DMS 273 (cell line): ENCODE results near the gene RUSC1.

Experiments used
- DNase-seq: peaks from one replicate; lab custom pipeline; 2025; ENCODE audit not compliant: unreplicated experiment; lab: John Stamatoyannopoulos, UW

The RUSC1 gene

DNA sequence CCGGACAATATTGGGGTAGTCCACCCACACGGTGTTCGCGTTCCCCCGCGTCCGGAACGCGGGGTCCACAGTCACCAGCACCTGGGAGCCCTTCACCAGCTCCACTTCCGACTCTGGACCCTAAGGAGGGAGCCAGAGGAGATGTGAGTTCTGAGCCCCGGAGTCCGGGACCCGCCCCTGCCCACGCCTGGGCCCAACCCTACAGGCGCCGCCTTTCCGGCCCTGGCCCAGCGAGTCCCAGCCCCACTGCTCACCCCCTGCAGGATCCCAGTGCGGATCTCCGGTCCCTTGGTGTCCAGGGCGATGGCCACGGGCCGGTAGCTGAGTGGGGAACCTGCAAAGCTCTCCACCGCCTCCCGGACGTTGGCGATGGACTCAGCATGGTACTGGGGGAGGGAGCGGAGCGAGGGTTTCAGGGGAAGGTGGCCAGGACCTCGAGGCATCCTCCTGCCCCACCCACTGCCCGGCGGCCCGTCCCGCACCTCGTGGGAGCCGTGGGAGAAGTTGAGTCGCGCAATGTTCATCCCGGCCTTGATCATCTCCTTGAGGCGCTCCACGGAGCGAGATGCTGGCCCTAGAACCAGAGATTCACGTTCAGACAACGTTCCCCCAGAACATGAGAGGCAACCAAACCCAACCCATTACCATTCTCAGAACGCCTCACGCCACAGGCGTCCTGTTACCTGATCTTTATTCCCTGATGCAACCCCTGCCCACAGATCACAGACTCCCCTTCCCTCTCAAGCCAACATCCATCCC lies 25.3 kb upstream of the RUSC1 start:
- no peak for DNase-seq

DNA sequence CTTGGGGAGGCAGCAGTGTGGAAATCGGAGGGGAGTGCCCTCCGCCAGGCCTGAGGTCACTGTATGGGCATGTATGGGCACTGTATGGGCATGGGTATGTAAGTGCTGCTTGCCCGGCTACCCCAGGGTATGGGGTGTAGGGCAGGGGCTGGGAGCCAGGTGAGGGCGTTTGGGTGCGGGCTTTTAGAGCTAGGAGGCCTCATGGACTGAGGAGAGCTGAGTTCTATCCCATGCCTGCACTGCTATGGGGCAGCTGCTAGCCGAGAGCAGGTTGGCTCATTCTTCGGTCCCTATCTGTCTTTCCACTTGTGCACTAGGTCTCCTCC lies 24.8 kb upstream of the RUSC1 start:
- no peak for DNase-seq

DNA sequence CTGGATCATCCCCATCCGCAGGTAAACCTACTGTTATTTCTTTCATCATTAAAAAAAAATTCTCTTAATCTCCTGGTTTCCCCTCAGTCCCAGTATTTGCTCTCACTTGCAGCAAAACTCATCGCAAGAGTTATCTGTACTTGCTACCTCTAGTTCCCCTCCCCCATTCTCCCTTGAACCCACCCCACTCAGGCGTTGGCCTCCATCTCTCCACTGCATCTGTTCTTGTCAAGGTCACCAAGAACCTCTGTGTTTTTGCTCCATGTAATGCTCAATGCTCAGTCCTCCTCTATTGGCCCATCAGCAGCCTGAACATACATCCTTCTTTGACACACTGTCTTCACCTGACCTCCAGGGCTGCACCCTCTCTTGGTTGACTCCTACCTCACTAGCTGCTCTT lies 24.0 kb upstream of the RUSC1 start:
- no peak for DNase-seq

DNA sequence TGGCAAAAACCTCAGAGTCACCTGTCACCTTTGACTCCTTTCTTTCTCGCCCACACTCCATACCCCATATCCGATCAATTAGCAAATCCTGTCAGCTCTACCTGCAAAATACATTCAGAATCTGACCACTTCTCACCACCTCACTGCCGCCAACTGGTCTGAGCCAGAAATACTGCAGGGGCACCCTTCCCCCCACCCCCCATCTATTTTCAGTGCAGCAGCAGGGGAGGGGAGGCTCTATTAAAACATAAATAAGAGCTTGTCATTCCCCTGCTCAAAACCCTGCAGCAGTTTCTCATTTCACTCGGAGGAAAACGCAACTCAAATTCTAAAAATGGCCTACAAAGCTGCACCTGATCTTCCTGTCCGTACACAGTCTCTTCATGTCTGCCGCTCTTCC lies 23.3 kb upstream of the RUSC1 start:
- no peak for DNase-seq

DNA sequence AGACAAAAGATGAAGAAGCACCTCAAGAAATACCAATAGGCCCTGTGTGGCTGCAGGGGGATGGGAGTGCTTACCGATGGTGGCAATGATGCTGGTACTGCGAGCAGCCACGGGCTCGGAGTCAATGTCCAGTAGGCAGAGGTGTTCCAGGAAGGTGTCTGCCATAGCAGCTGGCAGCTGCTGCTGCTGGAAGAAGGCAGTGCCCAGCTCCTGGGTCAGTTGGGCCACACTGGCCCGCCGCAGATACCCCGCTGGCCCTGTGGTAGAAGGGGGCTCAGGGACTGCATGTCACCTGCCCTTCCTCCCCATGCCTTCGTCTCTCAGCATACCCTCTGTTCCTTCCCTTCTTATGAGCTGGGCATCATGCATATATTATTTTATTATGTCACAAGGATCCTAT lies 20.7 kb upstream of the RUSC1 start:
- DNase-seq: no peak

DNA sequence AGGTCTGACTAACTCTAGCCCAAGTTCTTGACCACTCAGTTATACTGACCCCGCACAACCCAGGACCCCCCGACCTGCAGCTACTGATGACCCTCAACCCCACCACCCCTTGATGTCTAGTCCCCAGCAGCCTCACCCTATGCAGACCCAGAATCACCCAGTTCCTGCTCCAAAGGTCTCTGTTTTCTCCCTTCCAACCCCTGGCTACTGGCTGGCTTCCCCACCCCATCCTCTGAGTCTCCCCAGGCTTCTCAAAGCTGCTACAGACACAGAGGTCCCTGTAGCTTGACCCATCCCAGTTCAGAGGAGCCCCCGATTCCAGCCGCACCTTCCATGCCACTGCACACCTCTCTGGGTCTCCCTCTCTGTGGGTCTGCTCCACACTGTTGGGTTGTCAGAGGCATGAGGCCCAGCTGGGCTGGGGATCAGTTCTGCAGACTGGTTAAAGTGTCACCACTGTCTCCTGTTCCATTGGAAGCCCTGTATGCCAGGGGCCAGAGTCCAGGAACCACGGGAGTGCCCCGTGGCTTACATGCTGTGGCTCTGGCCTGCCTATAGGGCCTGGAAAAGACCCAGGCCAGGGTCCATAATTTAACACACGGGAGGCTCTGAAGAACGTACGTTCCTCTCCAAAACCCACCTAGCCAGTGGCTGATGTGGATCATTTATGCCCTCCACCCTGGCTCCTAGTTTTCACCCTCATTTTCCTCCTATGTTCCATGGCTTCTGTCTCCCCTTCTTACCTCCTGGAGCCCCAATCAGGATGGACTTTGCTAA lies 20.0 kb upstream of the RUSC1 start:
- no peak for DNase-seq

DNA sequence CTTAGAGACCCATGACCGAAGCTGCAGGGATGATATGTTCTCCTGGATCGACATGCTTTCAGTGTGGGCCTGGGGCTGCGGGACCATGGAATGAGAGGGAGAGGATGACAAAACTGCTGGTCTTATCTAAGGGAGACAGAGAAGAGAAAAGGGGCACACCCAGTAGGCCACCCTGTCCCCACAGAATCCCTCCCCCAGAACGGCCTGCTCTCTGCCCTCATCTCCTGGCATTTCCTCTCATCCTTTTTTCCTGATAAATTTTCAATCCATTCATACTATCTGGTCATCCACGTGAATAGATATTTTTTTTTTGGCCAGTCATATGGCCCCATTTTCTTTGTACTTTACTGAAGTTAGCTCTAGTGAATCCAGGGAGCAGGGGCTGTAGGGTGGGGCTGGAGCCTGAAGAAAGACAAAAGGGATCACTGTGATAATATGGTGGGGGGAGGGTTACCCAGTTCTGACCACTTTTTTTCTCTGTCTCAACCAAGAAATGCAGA lies 19.3 kb upstream of the RUSC1 start, which contains the start of gene PKLR:
TSS of gene PKLR (minus strand) at position 97 of the 500 bp plus-strand sequence. CDS start at position 54, 43 bp downstream.
- DNase-seq: no peak

DNA sequence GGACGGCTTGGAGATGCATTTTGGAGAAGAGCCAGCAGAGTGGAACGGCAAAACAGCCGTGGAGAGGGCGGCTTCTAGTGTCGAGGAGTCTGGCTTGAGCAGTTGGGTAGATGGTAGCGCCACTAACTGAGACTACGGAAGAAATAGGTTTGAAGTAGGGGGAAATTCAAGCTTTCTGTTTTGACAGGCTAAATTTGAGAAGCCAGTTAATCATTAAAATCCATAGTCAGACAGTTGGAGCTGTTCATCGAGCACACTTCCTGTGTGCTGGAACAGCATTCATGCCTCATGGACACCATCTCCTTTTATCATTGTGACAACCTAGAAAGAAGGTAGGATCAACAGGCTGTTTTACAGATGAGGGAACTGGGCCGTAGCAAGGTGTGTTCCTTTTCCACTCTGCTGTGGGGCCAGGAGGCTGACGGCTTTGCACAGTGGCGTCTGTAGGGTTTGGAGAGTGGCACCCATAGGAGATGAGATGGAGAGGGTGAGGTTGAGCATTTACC lies 16.1 kb upstream of the RUSC1 start:
- DNase-seq: no peak

DNA sequence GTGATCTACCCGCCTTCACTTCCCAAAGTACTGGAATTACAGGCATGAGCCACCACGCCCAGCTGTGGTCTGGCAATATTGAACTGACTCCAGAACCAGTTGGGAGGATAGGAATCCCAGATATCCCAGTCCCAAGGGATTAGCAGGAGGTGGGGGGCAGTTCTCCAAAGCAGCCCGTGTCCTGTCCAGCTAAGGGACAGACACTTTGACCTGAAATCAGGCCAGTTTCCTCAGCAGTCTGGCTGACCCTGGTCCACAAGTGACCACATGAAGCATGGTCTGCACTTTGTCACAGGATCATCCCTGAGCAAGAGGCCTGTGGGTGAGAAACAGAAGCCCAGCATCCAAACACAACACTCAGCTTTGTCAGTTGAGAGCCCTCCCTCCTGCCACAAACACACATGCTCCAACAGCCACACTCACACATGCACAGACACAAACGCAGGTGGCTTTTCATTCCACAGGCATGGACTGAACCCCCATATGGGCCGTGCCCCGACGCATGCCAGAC lies 14.8 kb upstream of the RUSC1 start:
- DNase-seq: no peak

DNA sequence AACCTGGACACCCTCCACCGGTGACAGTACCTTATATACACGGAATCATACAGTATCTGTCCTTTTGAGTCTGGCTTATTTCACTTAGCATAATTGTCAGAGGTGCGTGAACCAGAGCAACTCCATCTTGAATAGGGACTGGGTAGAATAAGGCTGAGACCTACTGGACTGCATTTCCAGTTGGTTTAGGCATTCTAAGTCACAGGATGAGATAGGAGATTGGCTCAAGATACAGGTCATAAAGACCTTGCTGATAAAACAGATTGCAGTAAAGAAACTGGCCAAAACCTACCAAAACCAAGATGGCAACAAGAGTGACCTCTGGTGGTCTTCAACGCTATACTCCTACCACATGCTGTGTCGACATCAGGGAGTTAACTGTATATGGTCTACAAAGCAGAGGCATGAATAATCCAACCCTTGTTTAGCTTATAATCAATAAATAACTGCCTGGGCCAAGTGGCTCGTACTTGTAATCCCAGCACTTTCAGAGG lies 13.4 kb upstream of the RUSC1 start:
- peak; percentile 69 for DNase-seq

DNA sequence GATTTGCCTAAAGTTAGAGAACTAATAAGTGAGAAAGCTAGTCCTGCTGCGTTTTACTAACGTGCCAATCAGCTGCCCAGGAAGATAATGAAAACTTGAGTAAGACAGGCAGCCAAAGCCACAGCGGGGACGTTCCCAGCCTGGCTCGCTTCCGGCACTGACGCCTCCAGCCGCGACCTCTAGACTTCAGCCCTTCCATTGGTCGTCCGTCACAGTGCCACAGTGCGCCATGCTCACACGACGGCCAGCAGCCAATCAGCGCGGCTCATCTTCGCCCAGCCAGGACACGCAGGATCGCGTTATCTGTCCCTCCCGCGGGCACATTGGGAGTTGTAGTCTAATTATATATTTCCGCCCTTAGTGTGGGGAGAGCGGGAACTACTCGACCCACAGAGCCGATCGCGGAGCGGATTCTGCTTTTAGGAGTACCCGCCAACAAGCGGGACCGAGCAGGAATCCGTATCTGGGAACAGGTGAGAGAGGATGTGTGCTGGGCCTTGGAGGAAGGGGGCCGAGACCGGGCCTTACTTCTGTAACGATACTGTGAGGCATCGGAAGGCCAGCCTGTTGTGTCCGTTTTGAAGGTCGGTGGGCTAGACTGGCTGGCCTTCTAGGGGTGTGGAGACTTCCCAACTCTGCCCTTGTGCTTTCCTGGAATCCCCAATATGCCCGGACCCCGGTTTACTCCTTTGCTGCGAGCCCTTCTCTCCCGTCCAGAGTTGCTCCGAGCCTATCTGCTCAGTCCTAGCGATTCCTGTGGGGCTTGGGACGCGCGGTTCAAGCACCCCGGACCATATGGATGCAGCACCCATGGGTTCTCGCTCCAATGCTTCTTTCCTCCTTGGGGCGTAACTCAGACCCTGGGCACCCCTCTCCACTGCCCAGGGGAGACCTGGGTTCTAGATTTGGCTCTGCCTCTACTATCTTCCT lies 11.9 kb upstream of the RUSC1 start, which contains the start of gene FDPS:
TSS of gene FDPS (plus strand) at position 374 of the 930 bp plus-strand sequence. CDS start 924 bp downstream, outside the sequence.
- DNase-seq: peak; percentile 99

DNA sequence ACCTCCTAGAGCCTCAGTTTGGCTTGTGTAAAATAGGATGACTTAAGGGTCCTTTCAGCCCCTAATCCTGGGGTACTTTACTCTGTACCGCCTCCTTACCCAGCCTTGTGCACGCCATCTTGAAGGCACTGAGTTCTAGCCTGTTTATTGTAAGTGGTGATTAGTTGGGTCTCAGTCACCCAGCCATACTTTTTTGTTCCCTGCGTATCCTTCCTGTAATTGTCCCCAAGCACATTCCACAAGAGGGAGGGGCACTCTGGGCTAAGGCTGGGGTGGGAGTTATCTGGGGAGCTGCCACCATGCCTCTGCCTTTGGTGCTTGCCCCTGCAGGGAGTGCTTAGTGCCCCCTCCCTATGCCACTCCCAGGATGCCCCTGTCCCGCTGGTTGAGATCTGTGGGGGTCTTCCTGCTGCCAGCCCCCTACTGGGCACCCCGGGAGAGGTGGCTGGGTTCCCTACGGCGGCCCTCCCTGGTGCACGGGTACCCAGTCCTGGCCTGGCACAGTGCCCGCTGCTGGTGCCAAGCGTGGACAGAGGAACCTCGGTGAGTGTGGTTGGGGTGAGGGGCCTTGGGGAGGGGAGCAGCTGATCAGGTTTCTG lies 11.2 kb upstream of the RUSC1 start:
- DNase-seq: peak; percentile 39

DNA sequence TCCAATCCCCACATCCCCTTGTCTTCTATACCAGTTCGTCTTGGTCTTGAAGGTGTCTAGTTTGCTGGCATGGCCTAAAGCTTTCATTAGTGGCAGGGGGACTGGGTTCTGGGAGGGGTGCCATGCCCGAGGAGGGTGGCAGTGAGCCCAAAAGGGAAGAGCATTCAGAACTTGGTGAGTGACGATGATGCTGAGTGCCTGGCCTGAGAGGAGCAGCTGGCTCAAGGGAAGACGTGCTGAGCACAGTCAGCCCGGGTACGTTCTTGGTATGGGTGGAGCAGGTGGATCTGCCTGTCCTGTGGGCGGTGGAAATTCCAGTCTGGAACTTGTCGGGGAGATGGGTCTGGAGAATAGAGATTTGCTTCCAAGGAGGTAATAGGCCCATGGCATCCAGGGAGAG lies 7.4 kb upstream of the RUSC1 start:
- no peak for DNase-seq

DNA sequence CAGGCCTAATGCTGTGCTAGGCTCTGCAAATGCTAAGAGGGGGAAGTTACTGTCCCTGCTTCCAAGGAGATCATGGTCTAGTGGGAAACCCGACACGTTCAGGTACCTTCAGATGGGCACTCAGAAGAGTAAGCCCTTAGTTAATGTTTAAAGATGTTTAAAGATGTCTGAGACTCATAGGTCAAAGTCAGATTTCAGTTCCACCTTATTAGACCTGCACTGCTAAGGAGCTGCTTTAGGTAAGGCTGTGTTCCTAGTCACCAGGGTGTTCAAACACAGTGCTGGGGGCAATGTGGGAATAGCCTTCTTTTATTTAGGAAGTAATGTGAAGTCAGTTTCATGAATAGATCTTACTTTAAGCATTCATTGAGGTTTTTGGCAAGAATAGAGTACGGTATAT lies 3.8 kb upstream of the RUSC1 start:
- DNase-seq: no peak

DNA sequence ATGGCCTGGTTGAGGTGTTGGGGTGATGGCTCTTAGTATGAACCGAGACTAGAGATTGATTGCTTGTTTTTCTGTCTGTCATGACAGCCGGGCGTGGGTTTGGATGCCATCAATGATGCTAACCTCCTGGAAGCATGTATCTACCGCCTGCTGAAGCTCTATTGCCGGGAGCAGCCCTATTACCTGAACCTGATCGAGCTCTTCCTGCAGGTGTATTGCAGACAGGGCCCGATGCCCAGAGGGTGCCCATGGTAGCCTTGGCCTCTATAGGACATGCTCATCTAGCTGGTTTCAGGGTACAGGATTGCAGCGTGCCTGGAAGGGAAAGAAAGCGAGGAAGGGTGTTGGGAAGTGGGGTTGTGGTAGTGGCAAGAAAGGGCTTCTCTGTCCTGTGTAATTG lies 2.6 kb upstream of the RUSC1 start:
- no peak for DNase-seq

DNA sequence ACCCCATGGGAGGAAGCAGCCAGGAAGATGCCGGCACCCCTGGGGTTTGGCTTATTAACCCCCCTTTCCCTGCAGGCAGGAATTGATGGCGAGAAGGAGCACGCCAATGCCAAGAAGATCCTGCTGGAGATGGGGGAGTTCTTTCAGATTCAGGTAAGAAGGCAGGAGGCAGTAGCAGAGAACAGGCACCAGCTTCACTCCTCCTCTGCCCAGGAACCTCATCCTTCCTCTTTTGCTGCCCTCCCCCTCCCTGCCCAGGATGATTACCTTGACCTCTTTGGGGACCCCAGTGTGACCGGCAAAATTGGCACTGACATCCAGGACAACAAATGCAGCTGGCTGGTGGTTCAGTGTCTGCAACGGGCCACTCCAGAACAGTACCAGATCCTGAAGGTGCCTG lies 1.2 kb upstream of the RUSC1 start:
- no peak for DNase-seq

DNA sequence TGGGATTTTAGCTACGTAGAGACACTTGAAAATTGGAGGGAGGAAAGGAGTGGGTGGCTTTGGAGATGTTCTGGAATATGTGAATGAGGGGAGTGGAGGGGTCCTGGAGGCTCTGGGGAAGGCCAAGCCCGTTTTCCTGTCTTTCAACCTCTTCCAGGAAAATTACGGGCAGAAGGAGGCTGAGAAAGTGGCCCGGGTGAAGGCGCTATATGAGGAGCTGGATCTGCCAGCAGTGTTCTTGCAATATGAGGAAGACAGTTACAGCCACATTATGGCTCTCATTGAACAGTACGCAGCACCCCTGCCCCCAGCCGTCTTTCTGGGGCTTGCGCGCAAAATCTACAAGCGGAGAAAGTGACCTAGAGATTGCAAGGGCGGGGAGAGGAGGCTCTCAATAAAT lies 442 bp upstream of the RUSC1 start:
- DNase-seq: no peak

DNA sequence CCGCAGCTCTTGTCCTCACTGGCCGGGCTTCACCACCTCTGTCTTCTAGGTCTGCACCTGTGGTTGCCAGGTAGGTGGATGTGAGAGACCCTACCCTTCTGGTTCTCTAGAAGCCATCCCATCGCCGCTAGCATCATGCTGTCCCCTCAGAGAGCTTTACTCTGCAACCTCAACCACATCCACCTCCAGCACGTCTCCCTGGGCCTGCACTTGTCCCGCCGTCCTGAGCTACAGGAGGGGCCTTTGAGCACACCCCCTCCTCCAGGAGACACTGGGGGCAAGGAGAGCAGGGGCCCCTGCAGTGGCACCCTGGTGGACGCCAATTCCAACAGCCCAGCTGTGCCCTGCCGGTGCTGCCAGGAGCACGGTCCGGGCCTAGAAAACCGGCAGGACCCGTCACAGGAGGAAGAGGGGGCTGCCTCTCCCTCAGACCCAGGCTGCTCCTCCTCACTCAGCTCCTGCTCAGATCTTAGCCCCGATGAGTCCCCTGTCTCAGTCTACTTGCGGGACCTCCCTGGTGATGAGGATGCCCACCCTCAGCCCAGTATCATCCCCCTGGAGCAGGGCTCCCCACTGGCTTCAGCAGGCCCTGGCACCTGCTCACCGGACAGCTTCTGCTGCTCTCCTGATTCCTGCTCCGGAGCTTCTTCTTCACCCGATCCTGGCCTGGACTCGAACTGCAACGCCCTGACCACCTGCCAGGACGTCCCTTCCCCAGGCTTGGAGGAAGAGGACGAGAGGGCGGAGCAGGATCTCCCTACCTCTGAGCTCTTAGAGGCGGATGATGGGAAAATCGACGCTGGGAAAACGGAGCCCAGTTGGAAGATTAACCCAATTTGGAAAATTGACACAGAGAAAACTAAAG lies 1.2 kb downstream of the RUSC1 start:
- peak; percentile 47 for DNase-seq

DNA sequence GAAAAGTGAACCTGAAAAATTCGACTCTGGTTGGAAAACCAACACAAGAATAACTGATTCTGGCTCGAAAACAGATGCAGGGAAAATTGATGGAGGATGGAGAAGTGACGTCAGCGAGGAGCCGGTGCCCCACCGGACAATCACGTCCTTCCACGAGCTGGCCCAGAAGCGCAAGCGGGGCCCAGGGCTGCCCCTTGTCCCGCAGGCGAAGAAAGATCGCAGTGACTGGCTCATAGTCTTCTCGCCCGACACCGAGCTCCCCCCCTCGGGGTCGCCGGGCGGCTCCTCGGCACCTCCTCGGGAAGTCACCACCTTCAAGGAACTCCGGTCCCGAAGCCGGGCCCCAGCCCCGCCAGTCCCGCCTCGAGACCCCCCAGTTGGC lies 1.9 kb downstream of the RUSC1 start:
- DNase-seq: peak; percentile 64
